AG04450 (cell line): ENCODE data around the gene KSR2. TPM values are rescaled to one million over a fixed set of nuclear protein-coding genes. Genes with fewer than 3 reads are reported as not detected.
"Not testable (repeated sequence)": the region's sequence is repeated elsewhere in the genome, so short reads cannot be mapped to it uniquely, and the experiment has no call there.

Source experiments
- CTCF ChIA-PET: fragments of 300-600, 350-600 bp; formaldehyde crosslinking; extraction: SDS; loops from one replicate; lab custom pipeline; 2022; ENCODE audit warnings: antibody characterized with exemption, inconsistent platforms; lab: Charles Lee
- POLR2A ChIA-PET: fragments of 350-600 bp; formaldehyde crosslinking; extraction: SDS; loops from one replicate; lab custom pipeline; 2021; ENCODE audit warnings: antibody characterized with exemption, inconsistent platforms; lab: Yijun Ruan, JAX
- DNase-seq: peaks from one replicate; pipeline ENCODE4 v3.0.0-alpha.2; 2011; ENCODE audit warnings: low read depth, low spot score
- H3K27ac ChIP-seq: one replicate; pipeline ENCODE4 v1.5.1; 2012; ENCODE audit warnings: low read depth, low read length, control low read depth
- H3K27me3 ChIP-seq: one replicate; pipeline ENCODE4 v1.6.0; 2012; ENCODE audit warnings: low read length; ENCODE audit not compliant: control insufficient read depth, insufficient read depth
- H3K4me3 ChIP-seq: 2 replicates; pipeline ENCODE4 v1.5.1; 2011; ENCODE audit warnings: mild to moderate bottlenecking, low read depth, low read length, control low read depth
- H3K9me3 ChIP-seq: 2 replicates; pipeline ENCODE4 v1.5.1; 2012; ENCODE audit warnings: low read length; ENCODE audit not compliant: control insufficient read depth, insufficient read depth
- polyA plus RNA-seq: library from polyadenylated mRNA; depleted of rRNA; stranded (reverse); fragments of >200 nt; gene quantifications from 2 replicates; pipeline ENCODE4 v1.2.3, GENCODE V29; 2011
- TF ChIP-seq, protein P1 (sequence below): IDR thresholded peaks from 2 replicates; pipeline ENCODE4 v1.5.1; 2011; ENCODE audit warnings: low read depth, low read length, control low read depth, inconsistent platforms

The KSR2 gene
- polyA plus RNA-seq, 1 experiment, result not detected

- no peak overlapping the region for H3K4me3 ChIP-seq
- CTCF ChIA-PET, result interaction anchor here (0.8 kb wide), 1 partner anchor 41 kb away, joined by 4 read pairs; no protein-coding TSS in a partner anchor
Measured at GRCh38 chr12:117897372-117898161, 71.2 kb downstream of the KSR2 start.

GRCh38 chr12:117896009-117896408, 72.8 kb downstream of the KSR2 start:
- Histone ChIP-seq H3K27me3 (no peaks in the 10 kb centered on the region), H3K27ac (no peak overlapping the region), H3K4me3 (no peak overlapping the region), H3K9me3 (peaks cover 2% of the 10 kb centered on the region)
- POLR2A ChIA-PET, result no interaction called here
- DNase-seq, result no peak
- TF ChIP-seq, protein P1, sequence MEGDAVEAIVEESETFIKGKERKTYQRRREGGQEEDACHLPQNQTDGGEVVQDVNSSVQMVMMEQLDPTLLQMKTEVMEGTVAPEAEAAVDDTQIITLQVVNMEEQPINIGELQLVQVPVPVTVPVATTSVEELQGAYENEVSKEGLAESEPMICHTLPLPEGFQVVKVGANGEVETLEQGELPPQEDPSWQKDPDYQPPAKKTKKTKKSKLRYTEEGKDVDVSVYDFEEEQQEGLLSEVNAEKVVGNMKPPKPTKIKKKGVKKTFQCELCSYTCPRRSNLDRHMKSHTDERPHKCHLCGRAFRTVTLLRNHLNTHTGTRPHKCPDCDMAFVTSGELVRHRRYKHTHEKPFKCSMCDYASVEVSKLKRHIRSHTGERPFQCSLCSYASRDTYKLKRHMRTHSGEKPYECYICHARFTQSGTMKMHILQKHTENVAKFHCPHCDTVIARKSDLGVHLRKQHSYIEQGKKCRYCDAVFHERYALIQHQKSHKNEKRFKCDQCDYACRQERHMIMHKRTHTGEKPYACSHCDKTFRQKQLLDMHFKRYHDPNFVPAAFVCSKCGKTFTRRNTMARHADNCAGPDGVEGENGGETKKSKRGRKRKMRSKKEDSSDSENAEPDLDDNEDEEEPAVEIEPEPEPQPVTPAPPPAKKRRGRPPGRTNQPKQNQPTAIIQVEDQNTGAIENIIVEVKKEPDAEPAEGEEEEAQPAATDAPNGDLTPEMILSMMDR, result no peak
- CTCF ChIA-PET, result no interaction called here

More at GRCh38 chr12:117897372-117898161, 71.2 kb downstream of the KSR2 start:
- POLR2A ChIA-PET, result no interaction called here
- Histone ChIP-seq H3K27ac (no peak overlapping the region), H3K9me3 (peaks cover 2% of the 10 kb centered on the region), H3K27me3 (no peaks in the 10 kb centered on the region)
- TF ChIP-seq, protein P1, result no peak
- DNase-seq, result no peak

DNA sequence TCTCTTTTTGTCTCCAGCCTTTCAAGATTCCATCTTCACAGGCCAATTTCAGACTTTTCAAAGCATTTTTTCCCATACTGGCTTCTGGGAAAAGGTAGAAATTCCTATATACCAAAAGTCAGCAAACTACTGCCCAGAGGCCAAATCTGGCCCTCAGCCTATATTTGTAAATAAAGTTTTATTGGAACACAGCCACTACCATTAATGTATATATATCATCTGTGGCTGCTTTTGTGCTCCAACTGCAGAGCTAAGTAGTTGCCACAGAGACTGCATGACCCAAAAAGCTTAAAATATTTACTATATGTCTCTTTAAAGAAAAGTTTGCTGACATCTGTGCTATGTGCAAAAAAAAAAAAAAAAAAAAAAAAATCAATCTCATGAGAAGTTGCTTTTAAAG, 76.3 kb downstream of the KSR2 start:
- Histone ChIP-seq H3K27ac (no peak overlapping the region), H3K4me3 (no peak overlapping the region), H3K27me3 (no peaks in the 10 kb centered on the region), H3K9me3 (peaks cover 2% of the 10 kb centered on the region)
- CTCF ChIA-PET, result interaction anchor here (0.7 kb wide), 1 partner anchor 33 kb away, joined by 4 read pairs; no protein-coding TSS in a partner anchor
- no peak for DNase-seq
- TF ChIP-seq, protein P1, result no peak
- POLR2A ChIA-PET, result no interaction called here

- DNase-seq, H3K27ac ChIP-seq, CTCF ChIA-PET, POLR2A ChIA-PET, H3K4me3 ChIP-seq, H3K9me3 ChIP-seq, H3K27me3 ChIP-seq: not testable (repeated sequence)
Measured at GRCh38 chr12:117891265-117891664, 77.5 kb downstream of the KSR2 start.

DNA sequence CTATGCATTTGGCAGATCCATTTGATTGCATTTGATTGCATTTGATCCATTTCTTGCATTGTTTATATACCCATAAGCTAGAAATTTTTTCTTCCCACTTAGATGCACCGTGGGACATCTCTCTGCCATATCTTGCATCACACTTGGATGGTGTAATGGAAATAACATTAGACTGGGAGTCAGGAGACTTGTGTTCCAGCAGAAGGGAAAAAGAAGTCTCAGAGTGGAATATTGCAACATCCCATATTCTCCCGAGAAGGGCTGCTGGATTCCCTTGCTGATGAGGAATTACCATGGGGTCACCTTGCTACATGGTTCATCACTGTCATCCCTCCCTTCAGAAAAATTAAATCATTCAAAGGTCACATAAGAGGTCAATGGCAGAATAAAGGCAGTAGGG, 78.1 kb downstream of the KSR2 start:
- no peak overlapping the region for H3K27ac ChIP-seq
- no peaks in the 10 kb centered on the region for H3K9me3 ChIP-seq
- H3K27me3 ChIP-seq, result no peaks in the 10 kb centered on the region
- DNase-seq, result no peak
- TF ChIP-seq, protein P1, result no peak
- ChIA-PET CTCF (interaction anchor here (0.5 to 0.6 kb wide), 2 partner anchors 11 to 193 kb away, joined by 3 to 4 read pairs; no protein-coding TSS in a partner anchor), POLR2A (no interaction called here)
- no peak overlapping the region for H3K4me3 ChIP-seq
